Activated T-helper 1 cell treated with anti-CD3 and anti-CD28 coated beads, Interleukin-12 subunit alpha, Interleukin-12 subunit beta, Interleukin-2, Interleukin-4 antibody, amounts not matched to agents 30 ng/mL and 10 ng/mL and 1 ng/mL, durations not matched to agents 14 hours and 24 hours and 36 hours (primary cell): ENCODE data around the gene ERH. TPM values are rescaled to one million over a fixed set of nuclear protein-coding genes. Genes with fewer than 3 reads are reported as not detected.

Experiments used
- DNase-seq: peaks from one replicate; pipeline ENCODE4 v3.0.0; 2021; ENCODE audit warnings: low spot score
- H3K27ac Mint-ChIP-seq: one replicate; pipeline ENCODE4 v1.8.0; 2021; ENCODE audit warnings: mild to moderate bottlenecking, mixed read lengths
- H3K27me3 Mint-ChIP-seq: one replicate; pipeline ENCODE4 v1.8.0; 2022; ENCODE audit warnings: mild to moderate bottlenecking, moderate library complexity, mixed read lengths; ENCODE audit not compliant: insufficient read depth
- H3K36me3 Mint-ChIP-seq: one replicate; pipeline ENCODE4 v1.8.0; 2021; ENCODE audit warnings: low read depth, mixed read lengths
- H3K4me1 Mint-ChIP-seq: one replicate; pipeline ENCODE4 v1.8.0; 2021; ENCODE audit warnings: low read depth, mixed read lengths
- H3K4me3 Mint-ChIP-seq: one replicate; pipeline ENCODE4 v1.8.0; 2021; ENCODE audit warnings: mild to moderate bottlenecking, moderate library complexity, mixed read lengths
- H3K9me3 Mint-ChIP-seq: one replicate; pipeline ENCODE4 v1.8.0; 2021; ENCODE audit warnings: mixed read lengths
- intact Hi-C: fragments of 100-400 bp; cut with micrococcal nuclease; formaldehyde crosslinking; loops from one replicate; pipeline ENCODE4 v1.15.1; 2024
- total RNA-seq: library from RNA; stranded (reverse); gene quantifications from 2 replicates; pipeline ENCODE4 v1.2.3, GENCODE V29; 2022

The ERH gene
- total RNA-seq, 1 donor from 2014 or later = 400 TPM

- intact Hi-C loops = no loop called here
- DNase-seq = no peak
- Mint-ChIP-seq H3K9me3 (no peaks in the 10 kb centered on the region), H3K36me3 (peaks cover 46% of the 10 kb centered on the region), H3K4me3 (no peak overlapping the region), H3K4me1 (peaks cover 8% of the 10 kb centered on the region), H3K27me3 (no peaks in the 10 kb centered on the region), H3K27ac (no peak overlapping the region)
Observed at GRCh38 chr14:69378274-69378673, 19.8 kb downstream of the ERH start.

GRCh38 chr14:69376439-69376838, 21.7 kb downstream of the ERH start:
- peaks cover 45% of the 10 kb centered on the region for H3K36me3 Mint-ChIP-seq
- no peak for DNase-seq
- no peak overlapping the region for H3K4me3 Mint-ChIP-seq
- H3K27me3 Mint-ChIP-seq = no peaks in the 10 kb centered on the region
- H3K27ac Mint-ChIP-seq = no peak overlapping the region
- intact Hi-C loops = no loop called here
- H3K9me3 Mint-ChIP-seq = no peaks in the 10 kb centered on the region
- peaks cover 12% of the 10 kb centered on the region for H3K4me1 Mint-ChIP-seq

- peaks cover 12% of the 10 kb centered on the region for H3K4me1 Mint-ChIP-seq
- no peak overlapping the region for H3K27ac Mint-ChIP-seq
- no peak for DNase-seq
- intact Hi-C loops = no loop called here
- H3K9me3 Mint-ChIP-seq = no peaks in the 10 kb centered on the region
- no peaks in the 10 kb centered on the region for H3K27me3 Mint-ChIP-seq
- H3K36me3 Mint-ChIP-seq = peaks cover 43% of the 10 kb centered on the region
- no peak overlapping the region for H3K4me3 Mint-ChIP-seq
Observed at GRCh38 chr14:69375722-69376121, 22.4 kb downstream of the ERH start.

GRCh38 chr14:69375182-69375581, 22.9 kb downstream of the ERH start:
- Mint-ChIP-seq H3K27ac (no peak overlapping the region), H3K36me3 (peaks cover 38% of the 10 kb centered on the region)

GRCh38 chr14:69374235-69374634, 23.9 kb downstream of the ERH start:
- no peaks in the 10 kb centered on the region for H3K27me3 Mint-ChIP-seq
- H3K4me1 Mint-ChIP-seq = peaks cover 12% of the 10 kb centered on the region
- no peak overlapping the region for H3K4me3 Mint-ChIP-seq
- intact Hi-C loops = no loop called here
- peak overlapping the region; percentile 6 for H3K27ac Mint-ChIP-seq
- H3K36me3 Mint-ChIP-seq = peaks cover 30% of the 10 kb centered on the region
- no peaks in the 10 kb centered on the region for H3K9me3 Mint-ChIP-seq
- no peak for DNase-seq

More at GRCh38 chr14:69375182-69375581, 22.9 kb downstream of the ERH start:
- H3K9me3 Mint-ChIP-seq = no peaks in the 10 kb centered on the region
- no peaks in the 10 kb centered on the region for H3K27me3 Mint-ChIP-seq
- intact Hi-C loops = no loop called here
- no peak for DNase-seq
- no peak overlapping the region for H3K4me3 Mint-ChIP-seq
- H3K4me1 Mint-ChIP-seq = peaks cover 12% of the 10 kb centered on the region

- H3K27ac Mint-ChIP-seq = peak overlapping the region; percentile 41
- H3K27me3 Mint-ChIP-seq = no peaks in the 10 kb centered on the region
- H3K4me1 Mint-ChIP-seq = peaks cover 12% of the 10 kb centered on the region
- intact Hi-C loops = no loop called here
- peaks cover 30% of the 10 kb centered on the region for H3K36me3 Mint-ChIP-seq
- DNase-seq = no peak
- H3K9me3 Mint-ChIP-seq = no peaks in the 10 kb centered on the region
- no peak overlapping the region for H3K4me3 Mint-ChIP-seq
Observed at GRCh38 chr14:69373104-69373503, 25.0 kb downstream of the ERH start.

- H3K9me3 Mint-ChIP-seq = no peaks in the 10 kb centered on the region
- no peak overlapping the region for H3K4me3 Mint-ChIP-seq
- no peaks in the 10 kb centered on the region for H3K27me3 Mint-ChIP-seq
- peak overlapping the region; percentile 14 for H3K27ac Mint-ChIP-seq
- peaks cover 27% of the 10 kb centered on the region for H3K36me3 Mint-ChIP-seq
- no peak for DNase-seq
- peaks cover 12% of the 10 kb centered on the region for H3K4me1 Mint-ChIP-seq
- intact Hi-C loops = no loop called here
Observed at GRCh38 chr14:69372146-69372545, 26.0 kb downstream of the ERH start.

- no peak for DNase-seq
- Mint-ChIP-seq H3K27me3 (no peaks in the 10 kb centered on the region), H3K4me1 (peaks cover 12% of the 10 kb centered on the region), H3K4me3 (no peak overlapping the region), H3K9me3 (no peaks in the 10 kb centered on the region), H3K36me3 (peaks cover 9% of the 10 kb centered on the region), H3K27ac (no peak overlapping the region)
- intact Hi-C loops = no loop called here
Observed at GRCh38 chr14:69370061-69370460, 28.0 kb downstream of the ERH start.

GRCh38 chr14:69368381-69368780, 29.7 kb downstream of the ERH start:
- H3K4me3 Mint-ChIP-seq = no peak overlapping the region
- H3K27ac Mint-ChIP-seq = no peak overlapping the region
- no peak for DNase-seq
- peaks cover 5% of the 10 kb centered on the region for H3K4me1 Mint-ChIP-seq
- H3K9me3 Mint-ChIP-seq = no peaks in the 10 kb centered on the region
- intact Hi-C loops = no loop called here
- H3K36me3 Mint-ChIP-seq = peaks cover 3% of the 10 kb centered on the region
- no peaks in the 10 kb centered on the region for H3K27me3 Mint-ChIP-seq

GRCh38 chr14:69366761-69367160, 31.3 kb downstream of the ERH start:
- Mint-ChIP-seq H3K27ac (no peak overlapping the region), H3K27me3 (no peaks in the 10 kb centered on the region), H3K4me1 (no peaks in the 10 kb centered on the region), H3K9me3 (no peaks in the 10 kb centered on the region), H3K4me3 (no peak overlapping the region), H3K36me3 (no peaks in the 10 kb centered on the region)
- intact Hi-C loops = no loop called here
- no peak for DNase-seq

GRCh38 chr14:69366069-69366468, 32.0 kb downstream of the ERH start:
- H3K4me1 Mint-ChIP-seq = no peaks in the 10 kb centered on the region
- no peak overlapping the region for H3K4me3 Mint-ChIP-seq
- DNase-seq = no peak
- no peaks in the 10 kb centered on the region for H3K36me3 Mint-ChIP-seq
- no peaks in the 10 kb centered on the region for H3K9me3 Mint-ChIP-seq
- intact Hi-C loops = no loop called here
- no peaks in the 10 kb centered on the region for H3K27me3 Mint-ChIP-seq
- no peak overlapping the region for H3K27ac Mint-ChIP-seq

GRCh38 chr14:69364378-69364777, 33.7 kb downstream of the ERH start:
- DNase-seq = no peak
- H3K4me1 Mint-ChIP-seq = peaks cover 2% of the 10 kb centered on the region
- intact Hi-C loops = no loop called here
- no peak overlapping the region for H3K27ac Mint-ChIP-seq
- H3K27me3 Mint-ChIP-seq = no peaks in the 10 kb centered on the region
- H3K4me3 Mint-ChIP-seq = no peak overlapping the region
- no peaks in the 10 kb centered on the region for H3K36me3 Mint-ChIP-seq
- no peaks in the 10 kb centered on the region for H3K9me3 Mint-ChIP-seq

GRCh38 chr14:69363964-69364363, 34.1 kb downstream of the ERH start:
- Mint-ChIP-seq H3K27me3 (peaks cover 1% of the 10 kb centered on the region), H3K9me3 (no peaks in the 10 kb centered on the region), H3K27ac (no peak overlapping the region), H3K4me3 (no peak overlapping the region), H3K36me3 (peaks cover under 1% of the 10 kb centered on the region), H3K4me1 (peaks cover 6% of the 10 kb centered on the region)
- intact Hi-C loops = no loop called here
- DNase-seq = no peak

GRCh38 chr14:69363055-69363454, 35.0 kb downstream of the ERH start:
- intact Hi-C loops = no loop called here
- no peak overlapping the region for H3K27ac Mint-ChIP-seq

More at GRCh38 chr14:69363055-69363454, 35.0 kb downstream of the ERH start:
- Mint-ChIP-seq H3K27me3 (peaks cover 2% of the 10 kb centered on the region), H3K9me3 (no peaks in the 10 kb centered on the region), H3K36me3 (peaks cover 2% of the 10 kb centered on the region), H3K4me3 (no peak overlapping the region), H3K4me1 (peaks cover 15% of the 10 kb centered on the region)
- DNase-seq = no peak
